ENCODE data around the gene MYL6.

MYL6 gene

DNA sequence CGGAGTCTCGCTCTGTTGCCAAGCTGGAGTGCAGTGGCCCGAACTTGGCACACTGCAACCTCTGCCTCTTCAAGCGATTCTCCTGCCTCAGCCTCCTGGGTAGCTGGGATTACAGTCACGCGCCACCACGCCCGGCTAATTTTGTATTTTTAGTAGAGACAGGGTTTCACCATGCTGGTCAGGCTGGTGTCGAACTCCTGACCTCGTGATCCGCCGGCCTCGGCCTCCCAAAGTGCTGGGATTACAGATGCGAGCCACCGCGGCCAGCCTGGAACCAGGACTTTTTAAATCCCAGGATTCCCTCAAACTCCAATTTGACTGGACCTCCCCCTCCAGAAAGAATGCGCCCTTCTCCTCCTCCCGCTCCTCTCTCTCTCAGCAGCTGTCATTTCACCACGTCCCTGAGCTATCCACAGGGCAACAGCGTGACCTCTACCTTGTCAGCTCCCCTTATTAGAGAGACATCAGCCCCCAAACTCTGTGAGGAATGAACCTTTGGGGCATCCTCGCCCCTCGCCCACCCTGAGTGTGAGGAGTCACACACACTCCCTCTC is 28.1 kb upstream of the MYL6 start:
- DNase-seq, result no peak

DNA sequence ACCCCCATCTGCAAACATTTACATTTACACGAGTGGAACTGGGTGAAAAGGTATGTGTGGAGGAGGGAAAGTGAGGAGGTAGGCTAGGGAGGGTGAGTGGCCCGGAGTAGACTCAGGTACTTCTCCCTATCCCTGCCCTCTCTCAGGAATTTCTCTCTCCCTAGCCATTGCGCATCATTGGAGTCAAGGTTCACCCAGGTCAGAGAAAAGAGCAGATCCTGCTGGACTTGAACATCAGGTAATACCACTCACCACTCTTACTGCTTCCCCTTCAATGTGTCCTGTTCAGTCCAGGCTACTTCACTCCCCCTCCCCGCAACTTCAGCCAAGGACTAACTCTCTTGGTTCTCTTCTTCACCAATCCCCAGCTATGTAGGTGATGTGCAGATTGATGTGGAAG is 27.3 kb upstream of the MYL6 start:
- DNase-seq, result no peak

DNA sequence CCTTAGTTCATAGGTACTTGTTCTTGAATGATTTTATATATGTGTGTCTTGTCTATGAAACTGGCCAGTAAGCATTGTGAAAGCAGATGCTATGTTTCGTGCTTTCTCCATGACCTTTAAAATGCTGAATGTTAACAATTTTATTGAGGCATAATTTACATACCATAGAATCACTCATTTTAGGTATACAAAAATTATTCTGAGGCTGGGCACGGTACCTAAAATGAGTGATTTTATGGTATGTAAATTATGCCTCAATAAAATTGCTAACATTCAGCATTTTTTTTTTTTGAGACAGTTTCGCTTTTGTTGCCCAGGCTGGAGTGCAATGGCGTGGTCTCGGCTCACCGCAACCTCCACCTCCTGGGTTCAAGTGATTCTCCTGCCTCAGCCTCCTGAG is 23.3 kb upstream of the MYL6 start:
- DNase-seq, result no peak

GRCh38 chr12:56137853-56138571 is 20.1 kb upstream of the MYL6 start:
- no peak for DNase-seq

DNA sequence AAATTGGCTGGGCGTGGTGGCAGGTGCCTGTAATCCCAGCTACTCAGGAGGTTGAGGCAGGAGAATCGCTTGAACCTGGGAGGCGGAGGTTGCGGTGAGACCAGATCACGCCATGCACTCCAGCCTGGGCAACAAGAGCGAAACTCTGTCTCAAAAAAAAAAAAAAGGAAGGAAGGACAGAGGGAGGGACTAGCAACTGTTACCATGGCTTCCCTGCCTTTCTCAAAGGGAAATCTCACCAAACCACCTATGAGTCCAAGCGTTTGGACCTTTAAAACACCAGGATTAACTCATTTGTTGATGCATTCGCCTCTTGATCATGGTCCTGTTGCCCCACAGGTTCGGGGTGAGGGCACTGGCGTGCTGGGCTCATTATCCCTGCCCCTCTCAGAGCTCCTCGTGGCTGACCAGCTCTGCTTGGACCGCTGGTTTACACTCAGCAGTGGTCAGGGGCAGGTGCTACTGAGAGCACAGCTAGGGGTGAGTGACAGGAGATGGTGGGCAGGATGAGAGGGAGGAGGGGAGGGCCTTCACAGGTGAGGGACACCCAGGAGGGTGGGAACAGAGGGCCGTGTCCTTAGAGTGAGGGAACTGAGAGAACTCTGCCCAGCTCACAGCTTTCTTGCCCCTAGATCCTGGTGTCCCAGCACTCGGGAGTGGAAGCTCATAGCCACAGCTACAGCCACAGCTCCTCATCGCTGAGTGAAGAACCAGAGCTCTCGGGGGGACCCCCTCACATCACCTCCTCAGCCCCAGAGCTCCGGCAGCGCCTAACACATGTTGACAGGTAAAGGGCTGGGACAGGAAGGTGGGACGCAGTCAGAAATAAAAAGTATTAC is 16.0 kb upstream of the MYL6 start:
- DNase-seq, result no peak

DNA sequence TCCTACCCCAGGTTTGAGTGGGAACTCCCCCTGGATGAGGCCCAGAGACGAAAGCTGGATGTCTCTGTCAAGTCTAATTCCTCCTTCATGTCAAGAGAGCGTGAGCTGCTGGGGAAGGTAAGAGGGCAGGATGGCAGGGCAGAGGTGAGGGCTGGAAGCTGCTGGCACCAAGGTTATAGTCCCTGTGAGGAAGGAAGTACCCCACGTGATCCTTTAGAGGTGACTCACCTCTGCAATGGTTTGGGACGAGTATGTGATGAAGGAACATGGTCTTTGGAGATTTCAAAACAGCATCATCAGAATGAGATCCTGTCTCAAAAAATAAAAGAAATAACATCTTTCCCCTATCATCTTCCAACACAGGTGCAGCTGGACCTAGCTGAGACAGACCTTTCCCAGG is 14.9 kb upstream of the MYL6 start:
- no peak for DNase-seq

GRCh38 chr12:56143870-56144269 is 14.3 kb upstream of the MYL6 start:
- no peak for DNase-seq

- no peak for DNase-seq
Measured at GRCh38 chr12:56145217-56145616, 12.9 kb upstream of the MYL6 start.

- DNase-seq, result no peak
Measured at GRCh38 chr12:56146492-56147460, 11.4 kb upstream of the MYL6 start.

GRCh38 chr12:56150563-56150962 is 7.6 kb upstream of the MYL6 start:
- DNase-seq, result peak; percentile 24

GRCh38 chr12:56151672-56152131 is 6.5 kb upstream of the MYL6 start:
- peak; percentile 27 for DNase-seq

DNA sequence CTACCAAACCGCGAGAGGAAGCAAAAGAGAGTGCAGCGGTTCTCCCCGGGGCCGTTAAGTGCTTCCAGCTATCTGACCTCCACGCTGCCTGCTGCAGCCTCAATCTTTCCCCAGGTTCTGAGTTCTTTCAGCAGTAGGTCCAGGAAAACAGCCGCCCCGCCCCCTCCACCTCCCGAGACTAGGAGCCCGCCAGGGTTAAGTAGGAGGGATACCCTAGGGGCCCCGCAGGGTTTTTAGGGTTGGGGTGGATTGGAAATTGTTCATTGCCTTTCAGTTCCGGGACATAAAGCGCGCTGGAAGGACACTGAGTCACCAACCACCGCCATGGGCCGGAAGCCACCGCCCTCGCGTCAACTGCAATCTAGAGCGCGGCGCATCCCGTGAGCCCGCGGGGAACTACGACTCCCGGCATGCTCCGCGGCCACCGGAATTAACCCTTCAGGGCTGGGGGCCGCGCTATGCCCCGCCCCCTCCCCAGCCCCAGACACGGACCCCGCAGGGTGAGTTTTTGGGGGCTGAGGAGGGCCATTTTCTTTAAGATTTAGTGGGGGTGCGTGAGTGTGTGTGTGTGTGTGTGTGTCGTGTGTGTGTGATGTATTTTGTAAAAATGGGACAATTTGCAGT is 5.9 kb upstream of the MYL6 start, which contains the start of gene MYL6B:
MYL6B (plus strand) TSS at position 456 of the 624 bp plus-strand sequence. CDS start 1,332 bp downstream, outside the sequence.
- peak; percentile 93 for DNase-seq

DNA sequence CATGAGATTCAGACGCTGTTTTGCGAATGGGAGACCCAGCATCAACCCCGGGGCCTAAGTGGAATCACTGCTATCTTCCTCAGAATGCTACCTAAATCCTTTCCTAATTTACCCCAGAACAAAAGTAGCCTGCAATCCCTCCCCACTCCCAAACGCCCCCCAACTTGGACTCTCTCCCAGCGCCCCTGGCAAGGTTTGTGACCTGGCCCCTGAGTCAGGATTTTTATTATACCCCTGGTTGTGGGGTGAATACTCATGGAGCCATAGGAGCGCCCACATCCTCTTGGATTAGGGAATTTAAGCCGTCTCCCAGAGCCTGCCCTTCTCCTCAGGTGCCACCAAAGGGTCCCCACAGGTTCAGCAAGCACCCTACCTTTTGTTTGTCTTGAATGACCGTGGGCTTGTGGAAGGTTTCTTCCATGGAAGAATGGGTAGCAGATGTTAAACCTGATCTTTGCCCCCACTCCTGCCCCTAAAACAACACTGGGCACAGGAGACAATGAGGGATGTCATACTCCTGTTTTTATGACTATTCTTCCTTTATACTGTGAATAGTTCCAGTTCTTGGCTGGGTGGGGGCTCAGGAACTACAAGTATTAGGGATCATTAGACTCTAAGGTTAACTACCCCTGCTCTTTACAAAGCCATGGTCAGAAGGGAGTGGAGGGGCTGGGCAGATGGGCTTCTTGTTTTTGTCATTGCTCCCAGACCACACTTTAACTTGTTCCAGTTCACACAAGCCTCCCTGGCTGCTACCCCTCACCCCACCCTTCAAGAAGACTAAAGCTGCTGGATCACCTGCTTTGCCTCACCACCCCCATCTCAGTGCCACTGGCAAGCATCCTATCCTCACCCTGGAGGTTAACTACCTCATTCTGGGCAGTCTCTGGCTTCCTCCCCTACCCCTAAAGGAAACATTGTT is 5.1 kb upstream of the MYL6 start:
- no peak for DNase-seq

DNA sequence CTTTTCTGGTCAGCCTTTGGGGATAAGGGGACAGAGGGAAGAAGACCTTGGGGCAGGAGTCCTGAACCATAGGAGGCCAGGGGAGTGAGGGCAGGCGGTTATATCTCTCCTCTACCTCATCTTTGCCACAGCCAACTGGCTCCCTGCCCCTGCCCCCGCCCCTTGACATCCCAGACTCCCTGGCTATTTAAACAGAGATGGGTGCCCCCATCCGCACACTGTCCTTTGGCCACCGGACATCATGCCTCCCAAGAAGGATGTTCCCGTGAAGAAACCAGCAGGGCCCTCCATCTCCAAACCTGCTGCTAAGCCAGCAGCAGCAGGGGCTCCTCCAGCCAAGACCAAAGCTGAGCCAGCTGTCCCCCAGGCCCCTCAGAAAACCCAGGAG is 4.5 kb upstream of the MYL6 start:
- no peak for DNase-seq

DNA sequence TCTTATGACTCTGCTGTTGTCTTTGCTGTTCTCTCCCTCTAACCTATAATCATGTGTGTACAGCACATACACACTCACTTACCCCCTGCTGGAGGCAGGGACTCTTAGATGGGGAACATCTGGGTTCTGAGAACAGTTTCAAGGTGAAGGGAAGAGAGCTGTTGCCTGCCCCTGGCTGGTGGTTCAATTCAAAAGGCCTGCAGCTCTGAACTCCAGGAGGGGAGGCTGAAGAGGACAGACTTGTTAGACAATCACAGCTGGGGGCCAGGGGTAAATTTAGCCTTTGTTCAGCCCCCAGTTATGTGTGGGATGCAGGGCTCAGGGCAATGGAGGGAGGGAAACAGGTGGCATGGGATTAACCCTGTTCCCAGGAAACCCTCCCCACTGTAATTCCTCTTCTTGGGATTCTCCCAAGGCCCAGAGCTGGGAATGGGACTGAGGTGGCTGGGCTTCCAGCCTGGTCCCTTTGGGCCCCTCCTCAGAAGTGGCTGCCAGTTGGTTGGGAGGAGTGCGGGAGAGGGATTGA is 3.9 kb upstream of the MYL6 start:
- no peak for DNase-seq

DNA sequence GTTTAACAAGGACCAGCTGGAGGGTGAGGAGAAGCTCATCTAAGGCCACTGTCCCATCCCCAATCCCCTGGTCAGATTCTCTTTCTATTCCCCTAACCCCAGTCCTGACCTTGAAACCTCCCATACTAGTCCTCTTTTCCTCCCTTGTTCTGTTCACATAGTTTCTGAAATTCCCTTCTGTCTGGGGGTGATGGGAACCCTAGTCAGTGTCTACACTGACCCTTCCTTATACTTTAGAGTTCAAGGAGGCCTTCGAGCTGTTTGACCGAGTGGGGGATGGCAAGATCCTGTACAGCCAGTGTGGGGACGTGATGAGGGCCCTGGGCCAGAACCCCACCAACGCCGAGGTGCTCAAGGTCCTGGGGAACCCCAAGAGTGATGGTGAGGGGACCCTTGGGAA is 3.3 kb upstream of the MYL6 start:
- DNase-seq, result no peak

DNA sequence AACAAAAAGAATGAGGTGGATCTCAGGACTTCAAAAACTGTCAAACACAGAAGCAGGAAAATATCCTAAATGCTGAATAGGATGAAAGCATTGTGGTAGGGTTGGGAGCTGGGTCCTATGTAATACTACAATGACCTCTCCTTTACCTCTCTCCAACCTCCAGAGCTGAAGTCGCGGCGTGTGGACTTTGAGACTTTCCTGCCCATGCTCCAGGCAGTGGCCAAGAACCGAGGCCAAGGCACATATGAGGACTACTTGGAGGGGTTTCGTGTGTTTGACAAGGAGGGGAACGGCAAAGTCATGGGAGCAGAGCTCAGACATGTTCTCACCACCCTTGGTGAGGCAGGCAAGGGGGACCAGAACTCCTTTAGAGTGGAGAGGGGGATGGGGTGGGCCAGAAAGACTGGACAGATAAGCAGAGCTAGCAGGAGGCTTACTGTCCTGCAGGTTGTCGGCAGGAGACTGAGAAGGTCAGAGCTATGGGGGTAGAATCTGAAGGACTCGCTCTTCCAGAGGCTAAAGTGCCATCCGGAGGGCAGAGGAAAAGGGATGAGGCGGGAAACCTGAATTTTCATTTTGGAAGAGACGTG is 2.8 kb upstream of the MYL6 start:
- no peak for DNase-seq

- peak; percentile 57 for DNase-seq
Measured at GRCh38 chr12:56156464-56157200, 1.5 kb upstream of the MYL6 start.

- peak; percentile 92 for DNase-seq
Measured at GRCh38 chr12:56157201-56158028, 744 bp upstream of the MYL6 start.
